Measurements from ENCODE around the gene GCLM. TPM values are rescaled to one million over a fixed set of nuclear protein-coding genes. Genes with fewer than 3 reads are reported as not detected.
A peak's percentile ranks its signal among the peaks of the same experiment; 100 is the strongest.

GCLM gene
- total RNA-seq, 4 donors from 2014 or later, result 4.2 to 18.4 (median 6.3) TPM

- Histone ChIP-seq H3K4me1 (peaks cover 13 to 21% (median 20%) of the 10 kb centered on the region in 4 donors), H3K36me3 (no peaks in the 10 kb centered on the region), H3K27me3 (no peaks in the 10 kb centered on the region), H3K9me3 (peaks cover 0 to 7% (median 0%) of the 10 kb centered on the region in 4 donors), H3K27ac (replicated peaks in 1 of 4) (peak overlapping the region in 2 of 4 donors; percentile 91 to 92), H3K4me3 (no peak overlapping the region)
- intact Hi-C loops (cut with DNase I), result no loop called here
- 95% methylated on average over 4 of the region's 4 CpGs for WGBS
- no peak for DNase-seq (ENCODE audit: extremely low spot score)
- no peak for TF ChIP-seq EP300 (IDR thresholded peaks at IDR 0.05)
- TF ChIP-seq POLR2A (IDR thresholded peaks at IDR 0.05; ENCODE audit: low read depth), result no peak
- TF ChIP-seq POLR2AphosphoS5 (IDR thresholded peaks at IDR 0.05), result no peak
Measured at GRCh38 chr1:93910305-93910704, 1.1 kb upstream of the GCLM start.

- TF ChIP-seq, protein P1, sequence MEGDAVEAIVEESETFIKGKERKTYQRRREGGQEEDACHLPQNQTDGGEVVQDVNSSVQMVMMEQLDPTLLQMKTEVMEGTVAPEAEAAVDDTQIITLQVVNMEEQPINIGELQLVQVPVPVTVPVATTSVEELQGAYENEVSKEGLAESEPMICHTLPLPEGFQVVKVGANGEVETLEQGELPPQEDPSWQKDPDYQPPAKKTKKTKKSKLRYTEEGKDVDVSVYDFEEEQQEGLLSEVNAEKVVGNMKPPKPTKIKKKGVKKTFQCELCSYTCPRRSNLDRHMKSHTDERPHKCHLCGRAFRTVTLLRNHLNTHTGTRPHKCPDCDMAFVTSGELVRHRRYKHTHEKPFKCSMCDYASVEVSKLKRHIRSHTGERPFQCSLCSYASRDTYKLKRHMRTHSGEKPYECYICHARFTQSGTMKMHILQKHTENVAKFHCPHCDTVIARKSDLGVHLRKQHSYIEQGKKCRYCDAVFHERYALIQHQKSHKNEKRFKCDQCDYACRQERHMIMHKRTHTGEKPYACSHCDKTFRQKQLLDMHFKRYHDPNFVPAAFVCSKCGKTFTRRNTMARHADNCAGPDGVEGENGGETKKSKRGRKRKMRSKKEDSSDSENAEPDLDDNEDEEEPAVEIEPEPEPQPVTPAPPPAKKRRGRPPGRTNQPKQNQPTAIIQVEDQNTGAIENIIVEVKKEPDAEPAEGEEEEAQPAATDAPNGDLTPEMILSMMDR (IDR thresholded peaks at IDR 0.05), result no peak
- TF ChIP-seq POLR2A (IDR thresholded peaks at IDR 0.05; ENCODE audit: low read depth) (no peak), POLR2AphosphoS5 (IDR thresholded peaks at IDR 0.05) (no peak), EP300 (IDR thresholded peaks at IDR 0.05) (no peak)
- DNase-seq (ENCODE audit: extremely low spot score), result no peak
- 1% methylated on average over 16 of the region's 49 CpGs for WGBS
- peak overlapping the region; percentile 81 to 92 (median 86) for H3K27ac ChIP-seq (replicated peaks in 1 of 4)
- H3K36me3 ChIP-seq, result no peaks in the 10 kb centered on the region
- peaks cover 0 to 7% (median 0%) of the 10 kb centered on the region in 4 donors for H3K9me3 ChIP-seq
- peaks cover 13 to 29% (median 23%) of the 10 kb centered on the region in 4 donors for H3K4me1 ChIP-seq
- peak overlapping the region; percentile 93 to 98 (median 96) for H3K4me3 ChIP-seq
- intact Hi-C loops (cut with DNase I), result loop anchor here (2.0 kb wide), 1 partner anchor 30 kb away; the partner anchor contains the start of gene DNTTIP2
- H3K27me3 ChIP-seq, result no peaks in the 10 kb centered on the region
Measured at GRCh38 chr1:93908394-93909145, 660 bp downstream of the GCLM start.

GRCh38 chr1:93907718-93908117 lies 1.5 kb downstream of the GCLM start:
- H3K4me3 ChIP-seq, result peak overlapping the region; percentile 4 to 97 (median 94)
- H3K36me3 ChIP-seq, result no peaks in the 10 kb centered on the region
- H3K27ac ChIP-seq (replicated peaks in 1 of 4), result no peak overlapping the region
- H3K9me3 ChIP-seq, result peaks cover 0 to 7% (median 0%) of the 10 kb centered on the region in 4 donors
- DNase-seq (ENCODE audit: extremely low spot score), result no peak
- no peaks in the 10 kb centered on the region for H3K27me3 ChIP-seq
- TF ChIP-seq POLR2AphosphoS5 (IDR thresholded peaks at IDR 0.05) (no peak), EP300 (IDR thresholded peaks at IDR 0.05) (no peak), POLR2A (IDR thresholded peaks at IDR 0.05; ENCODE audit: low read depth) (no peak)
- TF ChIP-seq, protein P1 (IDR thresholded peaks at IDR 0.05), result no peak
- H3K4me1 ChIP-seq, result peaks cover 13 to 29% (median 23%) of the 10 kb centered on the region in 4 donors
- intact Hi-C loops (cut with DNase I), result loop anchor here (2.0 kb wide), 1 partner anchor 29 kb away; the partner anchor contains the start of gene DNTTIP2
- 52% methylated on average over 3 of the region's 3 CpGs for WGBS

DNA sequence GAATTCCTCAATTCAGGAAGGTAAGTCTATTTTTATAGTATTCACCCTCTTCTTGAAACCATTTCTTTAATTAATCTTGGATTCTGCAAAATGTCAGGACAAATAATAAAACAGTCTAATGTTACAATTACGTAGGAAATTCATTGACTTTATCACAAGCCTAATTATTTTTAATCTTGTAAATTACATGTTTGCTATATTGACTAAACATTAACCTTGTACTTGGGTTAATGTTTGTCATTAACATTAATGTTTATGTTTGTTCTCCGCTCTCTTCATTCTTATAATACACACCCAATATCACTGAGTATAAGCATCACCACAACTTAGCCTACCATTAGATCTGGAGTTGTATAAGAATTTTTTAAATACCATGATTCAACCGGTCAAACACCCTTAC lies 2.8 kb downstream of the GCLM start:
- Histone ChIP-seq H3K9me3 (peaks cover 0 to 7% (median 0%) of the 10 kb centered on the region in 4 donors), H3K4me1 (peaks cover 13 to 29% (median 23%) of the 10 kb centered on the region in 4 donors), H3K27me3 (no peaks in the 10 kb centered on the region), H3K36me3 (peaks cover 0 to under 1% (median 0%) of the 10 kb centered on the region in 4 donors), H3K27ac (replicated peaks in 1 of 4) (no peak overlapping the region), H3K4me3 (no peak overlapping the region)
- WGBS, result 93% methylated on average over 3 of the region's 3 CpGs
- intact Hi-C loops (cut with DNase I), result no loop called here
- TF ChIP-seq EP300 (IDR thresholded peaks at IDR 0.05) (no peak), POLR2AphosphoS5 (IDR thresholded peaks at IDR 0.05) (no peak), POLR2A (IDR thresholded peaks at IDR 0.05; ENCODE audit: low read depth) (no peak)
- TF ChIP-seq, protein P1 (IDR thresholded peaks at IDR 0.05), result no peak
- no peak for DNase-seq (ENCODE audit: extremely low spot score)

GRCh38 chr1:93905734-93906133 lies 3.5 kb downstream of the GCLM start:
- Histone ChIP-seq H3K9me3 (peaks cover 0 to 2% (median 0%) of the 10 kb centered on the region in 4 donors), H3K36me3 (peaks cover 0 to 8% (median 3%) of the 10 kb centered on the region in 4 donors), H3K27me3 (no peaks in the 10 kb centered on the region), H3K4me1 (peaks cover 13 to 29% (median 23%) of the 10 kb centered on the region in 4 donors), H3K4me3 (no peak overlapping the region), H3K27ac (replicated peaks in 1 of 4) (no peak overlapping the region)
- DNase-seq (ENCODE audit: extremely low spot score), result no peak
- TF ChIP-seq, protein P1 (IDR thresholded peaks at IDR 0.05), result no peak
- no peak for TF ChIP-seq POLR2A (IDR thresholded peaks at IDR 0.05; ENCODE audit: low read depth)
- TF ChIP-seq EP300 (IDR thresholded peaks at IDR 0.05), result no peak
- TF ChIP-seq POLR2AphosphoS5 (IDR thresholded peaks at IDR 0.05), result no peak
- WGBS, result 93% methylated on average over 2 of the region's 2 CpGs
- intact Hi-C loops (cut with DNase I), result no loop called here

All from esophagus muscularis mucosa (tissue), 4 donors.